Left lobe of liver (tissue), 2 donors: ENCODE results near the gene PPOX. TPM values are rescaled to one million over a fixed set of nuclear protein-coding genes. Genes with fewer than 3 reads are reported as not detected.
A peak's percentile ranks its signal among the peaks of the same experiment; 100 is the strongest.

ENCODE experiments used
- ATAC-seq: fragments of 200-7000 bp; cut with Tn5 transposase; one replicate; pipeline ENCODE4 v1.9.1; 2020; ENCODE audit warnings: mild to moderate bottlenecking, moderate library complexity
- DNase-seq: peaks from one replicate; pipeline ENCODE4 v3.0.0-alpha.2; 2020; ENCODE audit warnings: low spot score
- total RNA-seq: library from RNA; stranded (reverse); gene quantifications from one replicate; pipeline ENCODE4 v1.2.1, GENCODE V29; 2021
- donor health status: DM: no; HTN: no; CAD: no; lungs with moderate emphysema.
- donor health status: DM: no; HTN: yes; CAD: no.

Gene PPOX
- total RNA-seq, 1 donor from 2014 or later: 9.3 TPM

- DNase-seq (no peak), ATAC-seq (no peak)
These were observed 30.6 kb downstream of the PPOX start for GRCh38 chr1:161196521-161197451.

DNA sequence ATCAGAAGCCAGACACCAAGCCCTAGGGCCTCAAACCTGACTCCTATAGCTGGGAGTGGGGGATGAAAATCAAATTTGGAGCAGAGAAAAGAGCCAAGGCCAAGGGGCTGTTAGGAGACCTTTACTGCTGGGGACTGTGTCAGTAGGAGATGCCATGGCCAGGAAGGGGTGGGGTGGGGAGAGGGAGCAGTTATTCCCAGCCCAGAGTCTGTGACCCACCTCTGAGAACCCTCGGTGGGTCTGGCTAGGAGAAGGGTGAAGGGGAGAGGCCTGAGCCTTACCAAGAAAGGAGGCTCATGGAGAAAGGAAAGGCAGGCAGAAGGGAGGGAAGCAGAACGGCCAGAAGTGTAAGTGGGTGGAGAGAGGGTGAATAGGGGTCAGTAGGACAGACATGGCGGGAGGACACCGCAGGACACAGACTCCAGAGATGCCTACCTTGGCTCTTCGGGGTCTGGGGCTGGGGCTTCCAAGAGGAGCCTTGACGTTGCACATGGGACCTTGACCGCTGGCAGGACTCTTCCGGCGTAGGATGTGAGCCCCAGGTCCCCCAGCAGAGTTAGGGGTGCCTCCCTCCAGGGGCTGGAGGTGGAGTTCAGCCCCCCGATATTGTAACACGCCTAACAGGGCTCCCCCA lies 31.5 kb downstream of the PPOX start:
- ATAC-seq (no peak), DNase-seq (no peak)

DNA sequence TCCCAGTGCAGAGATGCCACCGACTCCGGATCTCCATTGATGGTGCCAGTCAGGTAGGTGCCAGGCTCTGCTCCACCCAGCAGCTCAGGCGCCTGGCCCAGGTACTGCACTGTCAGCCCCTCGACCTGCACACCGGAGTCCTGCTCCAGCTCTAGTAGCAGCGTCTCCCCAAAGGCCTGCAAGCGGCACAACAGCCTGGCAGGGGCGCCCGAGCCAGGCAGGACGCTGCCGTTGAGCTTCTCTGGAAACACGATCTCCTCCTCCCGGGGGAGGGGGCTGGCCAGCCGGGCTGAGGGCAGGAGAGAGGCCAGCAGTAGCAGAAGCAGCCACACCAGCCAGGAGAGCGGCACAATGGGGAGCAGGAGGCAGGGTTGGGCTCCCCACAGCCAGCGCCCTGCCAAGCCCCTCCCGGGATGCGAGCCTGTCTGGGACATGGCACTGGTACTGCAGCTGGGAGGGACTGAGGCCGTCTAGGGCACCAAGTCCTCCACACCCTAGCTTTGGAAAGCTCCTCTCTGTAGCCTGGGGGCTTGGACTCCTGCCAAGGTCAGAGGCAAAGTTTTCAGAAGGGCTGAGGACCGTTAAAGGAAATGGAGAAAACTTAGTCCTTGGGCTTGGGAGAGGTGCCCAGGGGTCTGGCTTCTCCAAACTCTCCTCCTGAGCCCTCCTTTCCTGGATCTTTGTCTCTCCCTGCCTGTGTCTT lies 32.1 kb downstream of the PPOX start:
- no peak for ATAC-seq

DNA sequence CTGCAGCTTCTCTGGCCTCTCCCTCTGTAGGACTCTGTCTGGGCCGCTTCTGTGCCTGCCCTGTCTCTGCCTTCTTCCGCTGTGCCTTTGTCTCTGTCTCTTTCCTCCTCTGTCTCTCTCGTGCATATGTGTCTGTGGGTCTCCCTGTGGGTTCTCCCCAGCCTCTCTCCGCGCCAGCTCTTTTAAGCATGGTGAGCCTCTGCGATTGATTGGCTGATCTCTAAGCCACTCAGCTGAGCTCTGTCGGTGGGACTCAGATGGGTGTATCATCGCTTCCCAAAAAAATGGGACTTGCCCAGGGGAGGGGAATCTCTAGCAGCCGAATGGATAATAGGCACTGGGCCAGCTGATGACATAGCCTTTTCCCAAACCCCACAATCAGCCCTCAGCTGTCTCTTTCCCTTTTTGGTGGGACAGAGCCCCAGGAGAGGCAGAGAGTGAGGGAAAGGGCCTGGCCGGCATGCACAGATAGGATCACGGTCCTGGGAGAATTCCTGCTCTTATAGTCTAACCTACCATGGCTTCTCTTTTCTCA lies 32.7 kb downstream of the PPOX start, which contains the start of gene ADAMTS4:
ADAMTS4 (minus strand) TSS at position 158 of the 535 bp plus-strand sequence. CDS start 427 bp downstream, outside the sequence.
- DNase-seq: no peak
- no peak for ATAC-seq

More for the DNA sequence above, 32.1 kb downstream of the PPOX start:
- no peak for DNase-seq

- DNase-seq: no peak
- no peak for ATAC-seq
These were observed 33.4 kb downstream of the PPOX start for GRCh38 chr1:161199506-161200139.

- ATAC-seq (no peak), DNase-seq (no peak)
These were observed 34.3 kb downstream of the PPOX start for GRCh38 chr1:161200421-161200991.

DNA sequence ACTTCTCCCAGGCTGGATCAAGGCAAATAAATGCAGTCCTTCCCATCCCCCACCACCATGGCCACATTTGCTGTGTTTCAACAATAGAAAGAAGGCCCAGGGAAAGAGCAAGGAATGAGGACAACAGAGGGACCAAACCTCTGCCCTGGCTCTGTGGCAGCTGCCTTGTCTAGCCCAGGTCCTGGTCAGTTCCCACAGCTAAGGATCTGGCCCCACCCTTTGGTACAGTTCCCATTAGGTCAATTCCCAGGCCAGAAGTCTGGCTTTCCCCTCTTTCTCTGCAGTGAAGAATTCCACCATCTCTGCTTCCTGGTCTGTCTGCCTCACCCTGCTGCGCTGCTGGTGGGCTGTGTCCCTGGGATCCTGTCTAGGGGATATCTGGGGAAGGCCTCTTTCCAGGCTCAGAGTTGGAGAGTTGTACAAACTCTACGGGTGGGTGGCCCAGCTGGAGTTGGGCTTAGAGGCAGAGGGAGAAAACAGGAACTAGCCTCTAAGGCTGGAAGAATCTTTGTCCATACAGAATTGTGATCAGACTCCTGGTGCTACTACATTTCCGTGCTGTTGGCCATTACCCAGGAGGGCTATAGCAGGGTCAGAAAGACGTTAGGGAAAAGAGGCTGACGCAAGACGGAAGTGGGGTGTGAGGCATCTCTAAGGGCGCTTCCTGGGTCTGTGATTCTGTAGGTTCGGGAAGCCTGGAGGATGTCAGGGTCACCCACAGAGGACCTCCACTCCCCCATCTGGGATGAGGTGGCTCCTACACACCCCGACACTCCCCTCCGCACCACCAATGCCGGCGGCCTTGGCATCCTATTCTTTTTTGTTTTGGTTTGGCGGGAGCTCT lies 35.0 kb downstream of the PPOX start:
- DNase-seq (no peak), ATAC-seq (peak; percentile 15)

DNA sequence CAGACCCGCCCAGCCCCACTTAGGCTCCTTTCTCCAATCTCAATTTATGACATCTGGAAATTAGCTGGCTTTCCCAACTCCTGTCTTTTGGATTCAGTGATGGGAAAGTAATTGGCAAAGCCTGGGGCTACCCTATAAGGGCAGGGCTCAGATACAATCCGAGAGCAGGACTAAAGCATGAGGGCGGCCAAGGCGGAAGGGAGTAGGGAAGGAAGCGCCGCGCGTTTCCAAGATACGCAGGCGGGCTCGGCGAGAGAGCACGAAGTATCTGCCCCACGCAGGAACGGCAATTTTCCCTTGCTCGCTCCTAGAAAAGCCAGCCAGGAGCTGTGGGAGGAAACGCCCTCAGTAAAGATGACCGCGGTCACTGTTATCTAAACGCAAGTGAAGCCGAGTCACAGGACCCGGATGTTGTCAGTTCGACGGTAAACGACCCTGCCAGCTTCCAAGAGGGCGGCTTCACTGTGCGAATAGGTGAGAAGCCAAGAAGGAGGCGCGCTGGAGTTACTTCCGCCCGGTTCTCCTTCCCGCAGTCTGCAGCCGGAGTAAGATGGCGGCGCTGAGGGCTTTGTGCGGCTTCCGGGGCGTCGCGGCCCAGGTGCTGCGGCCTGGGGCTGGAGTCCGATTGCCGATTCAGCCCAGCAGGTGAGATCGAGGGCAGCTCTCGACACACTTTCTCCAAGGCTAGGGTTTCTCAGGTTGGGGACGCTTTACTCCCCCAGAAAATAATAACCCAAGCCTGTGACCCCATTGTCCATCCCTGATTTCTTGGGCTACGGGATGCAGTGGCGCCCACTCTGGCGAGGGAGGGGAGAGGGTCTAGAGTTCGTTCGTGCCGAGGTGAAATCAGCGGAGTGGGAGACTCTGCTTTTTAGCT lies 35.8 kb downstream of the PPOX start, which contains the start of gene NDUFS2:
NDUFS2 (plus strand) TSS at position 532 of the 877 bp plus-strand sequence; CDS start at position 551, 19 bp downstream.
- ATAC-seq (peak; percentile 94), DNase-seq (peak; percentile 98)

- DNase-seq: no peak
These were observed 40.4 kb downstream of the PPOX start for GRCh38 chr1:161206411-161207140.

DNA sequence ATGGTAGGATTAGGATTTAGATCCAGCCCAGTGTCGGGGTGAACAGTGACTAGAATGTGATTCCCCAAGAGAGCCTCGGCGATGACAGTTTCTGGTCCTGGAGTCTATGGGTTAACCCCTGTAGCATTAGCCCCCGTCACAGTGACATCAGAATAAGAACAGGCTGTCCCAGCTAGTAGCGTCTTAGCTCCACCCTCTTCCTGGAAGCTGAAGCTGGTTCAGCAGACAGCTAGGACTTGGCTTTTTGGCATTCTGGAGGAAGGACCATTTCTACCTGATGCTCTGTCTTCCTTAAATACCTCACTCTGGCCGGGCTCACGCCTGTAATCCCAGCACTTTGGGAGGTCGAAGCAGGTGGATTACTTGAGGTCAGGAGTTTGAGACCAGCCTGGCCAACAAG lies 40.9 kb downstream of the PPOX start:
- no peak for DNase-seq
- ATAC-seq: peak; percentile 27

More at GRCh38 chr1:161206411-161207140, 40.4 kb downstream of the PPOX start:
- no peak for ATAC-seq

DNA sequence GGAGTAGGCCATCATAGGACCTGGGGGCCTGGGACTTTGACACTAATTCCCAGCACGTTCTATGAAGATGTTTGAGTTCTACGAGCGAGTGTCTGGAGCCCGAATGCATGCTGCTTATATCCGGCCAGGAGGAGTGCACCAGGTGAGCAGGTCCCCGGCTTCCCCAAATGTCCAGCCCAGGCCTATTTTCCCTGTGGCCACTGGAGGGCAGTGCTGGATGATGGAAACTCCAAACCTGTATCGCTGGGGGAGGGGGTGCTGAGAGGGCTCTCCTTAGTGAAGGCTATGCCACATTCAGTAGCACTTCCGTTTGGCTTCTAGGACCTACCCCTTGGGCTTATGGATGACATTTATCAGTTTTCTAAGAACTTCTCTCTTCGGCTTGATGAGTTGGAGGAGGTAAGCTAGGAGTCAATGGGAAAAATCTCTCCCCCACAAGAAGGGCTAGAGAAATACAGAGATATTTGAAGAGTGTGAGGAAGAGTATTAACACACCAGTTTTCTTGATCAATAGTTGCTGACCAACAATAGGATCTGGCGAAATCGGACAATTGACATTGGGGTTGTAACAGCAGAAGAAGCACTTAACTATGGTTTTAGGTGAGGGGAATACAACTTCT lies 43.7 kb downstream of the PPOX start:
- DNase-seq: peak; percentile 85
- ATAC-seq: peak; percentile 99

DNA sequence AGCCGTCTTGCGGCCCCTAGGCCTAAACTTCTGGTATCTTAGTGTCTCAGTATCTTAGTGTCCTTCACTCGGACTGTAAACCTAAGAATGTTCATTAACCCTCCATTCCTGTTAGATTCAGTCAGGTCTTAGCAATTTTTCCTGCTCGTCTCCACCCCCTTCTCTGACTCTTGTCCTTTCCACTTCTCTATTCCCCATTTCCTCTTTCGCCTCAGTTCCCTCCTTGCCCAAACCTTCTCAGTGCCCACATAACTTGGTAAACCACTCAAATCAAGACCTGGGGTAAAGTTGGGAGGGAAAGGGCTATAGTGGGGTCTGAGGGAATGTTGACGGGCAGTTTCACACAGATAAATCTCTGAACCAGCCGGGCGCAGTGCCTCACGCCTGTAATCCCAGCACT lies 48.1 kb downstream of the PPOX start:
- no peak for ATAC-seq
- no peak for DNase-seq

DNA sequence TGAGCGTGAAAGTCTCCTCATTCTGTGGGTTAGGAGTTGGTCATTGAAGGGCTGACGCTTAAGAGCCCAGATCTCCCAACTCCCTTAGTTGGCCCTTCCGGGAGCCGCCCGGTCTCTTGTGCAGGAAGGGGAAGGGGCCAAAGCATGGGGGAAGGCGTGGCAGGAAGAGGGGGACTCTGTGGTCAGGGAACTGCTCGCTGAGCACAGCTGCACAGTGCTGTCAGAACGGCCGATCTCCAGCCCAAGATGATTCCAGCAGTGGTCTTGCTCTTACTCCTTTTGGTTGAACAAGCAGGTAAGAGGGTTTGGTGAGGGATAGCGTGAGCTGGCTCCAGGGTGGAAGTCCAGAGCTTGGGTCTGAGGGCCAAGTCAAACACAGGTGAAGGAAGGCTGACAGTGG lies 48.9 kb downstream of the PPOX start, which contains the start of gene FCER1G:
FCER1G (plus strand) TSS at position 220 of the 400 bp plus-strand sequence; CDS start at position 247, 27 bp downstream.
- peak; percentile 3 for ATAC-seq
- no peak for DNase-seq

GRCh38 chr1:161216945-161217712 lies 50.9 kb downstream of the PPOX start:
- DNase-seq (no peak), ATAC-seq (peak; percentile 54)

DNA sequence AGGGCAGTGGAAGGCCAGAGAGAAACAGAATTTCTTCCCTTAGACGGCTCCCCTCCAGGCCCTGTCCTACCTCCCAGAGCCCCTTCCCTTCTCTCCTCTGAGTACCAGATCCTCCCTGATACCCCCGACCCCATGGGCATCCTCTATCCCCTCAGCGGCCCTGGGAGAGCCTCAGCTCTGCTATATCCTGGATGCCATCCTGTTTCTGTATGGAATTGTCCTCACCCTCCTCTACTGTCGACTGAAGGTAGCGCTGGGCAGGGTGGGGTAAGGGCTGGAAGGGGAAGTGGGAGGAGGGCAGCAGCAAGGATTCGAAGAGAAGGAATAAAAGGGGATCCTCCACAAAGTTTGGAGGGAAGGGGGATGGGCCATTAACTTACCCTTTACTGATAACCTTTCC lies 51.6 kb downstream of the PPOX start:
- ATAC-seq: no peak
- DNase-seq: no peak
